ENCODE results near the gene RHOA. TPM values are rescaled to one million over a fixed set of nuclear protein-coding genes. Genes with fewer than 3 reads are reported as not detected.

RHOA gene
- total and polyA plus RNA-seq, 2 of the 13 experiments (the other 11 are each of a cell fraction or from before 2014, with no cell fraction given) = 131 to 177 TPM

GRCh38 chr3:49339941-49340800, 71.6 kb downstream of the RHOA start, which contains the start of gene USP4 (continued):
- TF ChIP-seq GMEB1 (CRISPR knock-in tag; IDR thresholded peaks at IDR 0.05; ENCODE audit: borderline replicate concordance) (peak; percentile 97), ZNF329 (CRISPR knock-in tag; IDR thresholded peaks at IDR 0.05; ENCODE audit: low read depth) (peak; percentile 63; the same call in 1 of the 2 replicates), TCF7 (IDR thresholded peaks at IDR 0.05; ENCODE audit: low read depth) (no peak), YY1 (IDR thresholded peaks at IDR 0.05; ENCODE audit: insufficient read depth, insufficient replicate concordance, low read depth, low read length) (peak; percentile 89), ZNF30 (CRISPR knock-in tag; IDR thresholded peaks at IDR 0.05) (peak; percentile 96), ASH2L (IDR thresholded peaks at IDR 0.05; ENCODE audit: insufficient read length, low read depth, low read length) (peak; percentile 80), ZBTB42 (CRISPR knock-in tag; IDR thresholded peaks at IDR 0.05) (peak; percentile 91; the same call in 1 of the 2 replicates), ZNF550 (CRISPR knock-in tag; IDR thresholded peaks at IDR 0.05; ENCODE audit: borderline replicate concordance) (no peak), ZNF567 (CRISPR knock-in tag; IDR thresholded peaks at IDR 0.05; ENCODE audit: borderline replicate concordance) (no peak), TCF7L2 (IDR thresholded peaks at IDR 0.05; ENCODE audit: low read depth, low read length) (no peak), SETDB1 (CRISPR knock-in tag; IDR thresholded peaks at IDR 0.05; ENCODE audit: borderline replicate concordance) (no peak), CREM (IDR thresholded peaks at IDR 0.05) (peak; percentile 49), CREM (CRISPR knock-in tag; IDR thresholded peaks at IDR 0.05) (no peak), ZNF670 (CRISPR knock-in tag; IDR thresholded peaks at IDR 0.05; ENCODE audit: borderline replicate concordance) (peak; percentile 90; the same call in 1 of the 2 replicates), DR1 (CRISPR knock-in tag; IDR thresholded peaks at IDR 0.05) (peak; percentile 82), RBAK (CRISPR knock-in tag; IDR thresholded peaks at IDR 0.05) (no peak), NFE2L1 (CRISPR knock-in tag; IDR thresholded peaks at IDR 0.05; ENCODE audit: borderline replicate concordance) (no peak), THAP11 (CRISPR knock-in tag; IDR thresholded peaks at IDR 0.05) (peak; percentile 91), KLF12 (CRISPR knock-in tag; IDR thresholded peaks at IDR 0.05; ENCODE audit: borderline replicate concordance) (peak; percentile 95), SP4 (CRISPR knock-in tag; IDR thresholded peaks at IDR 0.05) (peak; percentile 91), ZNF512 (CRISPR knock-in tag; IDR thresholded peaks at IDR 0.05) (no peak), MAX (IDR thresholded peaks at IDR 0.05) (peak; percentile 97), TBL1XR1 (IDR thresholded peaks at IDR 0.05; ENCODE audit: borderline replicate concordance, low read length, partially characterized antibody) (no peak), AKAP8 (CRISPR knock-in tag; IDR thresholded peaks at IDR 0.05) (peak; percentile 86; the same call in 1 of the 2 replicates), GFI1 (CRISPR knock-in tag; IDR thresholded peaks at IDR 0.05; ENCODE audit: borderline replicate concordance) (peak; percentile 84; the same call in 1 of the 2 replicates), NFYB (CRISPR knock-in tag; IDR thresholded peaks at IDR 0.05) (no peak; the same call in 1 of the 2 replicates), ZNF331 (CRISPR knock-in tag; IDR thresholded peaks at IDR 0.05) (peak; percentile 93), MIER3 (CRISPR knock-in tag; IDR thresholded peaks at IDR 0.05; ENCODE audit: borderline replicate concordance) (peak; percentile 83; the same call in 1 of the 2 replicates)
